GM23338 (cell line): Measurements from ENCODE around the gene DPP9. TPM values are rescaled to one million over a fixed set of nuclear protein-coding genes. Genes with fewer than 3 reads are reported as not detected.

Experiments used
- ATAC-seq: fragments of 200-7000 bp; cut with Tn5 transposase; 3 replicates; pipeline ENCODE4 v1.9.1; 2020
- DNase-seq: peaks from one replicate; pipeline ENCODE4 v3.0.0-alpha.2; 2015; ENCODE audit warnings: low spot score
- H2AFZ ChIP-seq: fragments of 200-600 bp; sonication (generic); 2 replicates; pipeline ENCODE4 v1.8.0; 2016; ENCODE audit warnings: antibody characterized with exemption, mild to moderate bottlenecking, moderate library complexity
- H3F3A ChIP-seq: fragments of 200-600 bp; sonication (generic); replicated peaks from 2 replicates; pipeline ENCODE4 v1.8.0; 2017; ENCODE audit warnings: antibody characterized with exemption, mixed run types, low read depth
- H3K27ac ChIP-seq: fragments of 200-600 bp; sonication (generic); 2 replicates; pipeline ENCODE4 v1.6.1; 2016; ENCODE audit warnings: low read depth
- H3K27me3 ChIP-seq: fragments of 200-600 bp; sonication (generic); 2 replicates; pipeline ENCODE4 v1.8.0; 2016; ENCODE audit warnings: mild to moderate bottlenecking, mixed run types, moderate library complexity; ENCODE audit not compliant: insufficient read depth
- H3K36me3 ChIP-seq: fragments of 200-600 bp; sonication (generic); 2 replicates; pipeline ENCODE4 v1.8.0; 2016; ENCODE audit warnings: mild to moderate bottlenecking; ENCODE audit not compliant: insufficient read depth
- H3K4me1 ChIP-seq: fragments of 200-600 bp; sonication (generic); 2 replicates; pipeline ENCODE4 v1.8.0; 2016; ENCODE audit warnings: mild to moderate bottlenecking, moderate library complexity; ENCODE audit not compliant: insufficient read depth
- H3K4me2 ChIP-seq: fragments of 200-600 bp; sonication (generic); 2 replicates; pipeline ENCODE4 v1.7.1; 2017; ENCODE audit warnings: mixed run types
- H3K4me3 ChIP-seq: fragments of 200-600 bp; sonication (generic); 2 replicates; pipeline ENCODE4 v1.6.1; 2016; ENCODE audit warnings: mixed run types
- H3K79me2 ChIP-seq: fragments of 200-600 bp; sonication (generic); replicated peaks from 2 replicates; pipeline ENCODE4 v1.8.0; 2017; ENCODE audit warnings: mild to moderate bottlenecking; ENCODE audit not compliant: insufficient read depth
- H3K9me2 ChIP-seq: fragments of 200-600 bp; sonication (generic); 2 replicates; pipeline ENCODE4 v1.8.0; 2017; ENCODE audit not compliant: insufficient read depth
- H4K20me1 ChIP-seq: fragments of 200-600 bp; sonication (generic); replicated peaks from 2 replicates; pipeline ENCODE4 v1.8.0; 2017; ENCODE audit warnings: mild to moderate bottlenecking; ENCODE audit not compliant: insufficient read depth
- H3K27ac Mint-ChIP-seq: 2 replicates; pipeline ENCODE4 v1.8.0; 2020; ENCODE audit warnings: inconsistent platforms, mild to moderate bottlenecking, moderate library complexity, mixed read lengths
- H3K27me3 Mint-ChIP-seq: 3 replicates; pipeline ENCODE4 v1.8.0; 2022; ENCODE audit warnings: low read depth, mild to moderate bottlenecking, moderate library complexity, mixed read lengths, inconsistent platforms; ENCODE audit not compliant: insufficient read depth, poor library complexity
- H3K36me3 Mint-ChIP-seq: 3 replicates; pipeline ENCODE4 v1.8.0; 2021; ENCODE audit warnings: low read depth, mild to moderate bottlenecking, inconsistent platforms, moderate library complexity, mixed read lengths
- H3K4me1 Mint-ChIP-seq: 3 replicates; pipeline ENCODE4 v1.8.0; 2020; ENCODE audit warnings: mild to moderate bottlenecking, inconsistent platforms, mixed read lengths
- H3K4me3 Mint-ChIP-seq: 3 replicates; pipeline ENCODE4 v1.8.0; 2021; ENCODE audit warnings: moderate library complexity, mild to moderate bottlenecking, inconsistent platforms, mixed read lengths
- H3K9me3 Mint-ChIP-seq: 3 replicates; pipeline ENCODE4 v1.8.0; 2020; ENCODE audit warnings: moderate library complexity, mild to moderate bottlenecking, inconsistent platforms, mixed read lengths
- CREB1 ChIP-seq: fragments of 250-450 bp; sonication (Bioruptor Pico); IDR thresholded peaks from 2 replicates; pipeline ENCODE4 v1.5.0; 2020; ENCODE audit warnings: low read depth, mild to moderate bottlenecking, moderate library complexity
- EZH2 ChIP-seq: fragments of 200-600 bp; sonication (generic); IDR thresholded peaks from one replicate; pipeline ENCODE4 v1.8.0; 2017; ENCODE audit warnings: antibody characterized with exemption, mild to moderate bottlenecking, low read depth; ENCODE audit not compliant: unreplicated experiment
- EZH2phosphoT487 ChIP-seq: fragments of 200-600 bp; sonication (generic); IDR thresholded peaks from one replicate; pipeline ENCODE4 v1.8.1; 2018; ENCODE audit warnings: antibody characterized with exemption; ENCODE audit not compliant: unreplicated experiment
- JUNB ChIP-seq: IDR thresholded peaks from one replicate; pipeline ENCODE4 v1.6.1; 2016; ENCODE audit warnings: antibody characterized with exemption; ENCODE audit not compliant: unreplicated experiment
- NANOG ChIP-seq: IDR thresholded peaks from 2 replicates; pipeline ENCODE4 v1.6.1; 2016; ENCODE audit warnings: antibody characterized with exemption, borderline replicate concordance
- REST ChIP-seq: IDR thresholded peaks from one replicate; pipeline ENCODE4 v1.6.1; 2018; ENCODE audit warnings: antibody characterized with exemption; ENCODE audit not compliant: unreplicated experiment
- STAT1 ChIP-seq: IDR thresholded peaks from one replicate; pipeline ENCODE4 v1.6.1; 2016; ENCODE audit warnings: antibody characterized with exemption; ENCODE audit not compliant: unreplicated experiment
- ZNF114 ChIP-seq: fragments of 250-450 bp; sonication (Bioruptor Pico); IDR thresholded peaks from 2 replicates; pipeline ENCODE4 v1.5.0; 2020; ENCODE audit warnings: mild to moderate bottlenecking, moderate library complexity
- ZNF331 ChIP-seq: fragments of 250-450 bp; sonication (Bioruptor Pico); IDR thresholded peaks from 2 replicates; pipeline ENCODE4 v1.5.0; 2020; ENCODE audit warnings: low read depth, mild to moderate bottlenecking, moderate library complexity
- polyA plus RNA-seq: library from polyadenylated mRNA; unstranded; fragments of >200 nt; fragmentation: Nextera tagmentation; extraction: Ambion mirVana; gene quantifications from 2 replicates; pipeline ENCODE4 v1.2.1, GENCODE V29; 2016
- total RNA-seq: library from RNA; depleted of rRNA; stranded (reverse); fragments of >200 nt; shearing (Covaris generic); gene quantifications from 2 replicates; pipeline ENCODE4 v1.2.3, GENCODE V29; 2014

Gene DPP9
- total and polyA plus RNA-seq, 2 experiments from 2014 or later, result 19.5 to 49.2 TPM

- TF ChIP-seq EZH2phosphoT487 (no peak), STAT1 (no peak), REST (no peak), NANOG (no peak)
These were observed 23.6 kb downstream of the DPP9 start (continued) for GRCh38 chr19:4699826-4700692.

GRCh38 chr19:4697304-4697703 is 26.3 kb downstream of the DPP9 start:
- H3F3A ChIP-seq, result 0 out of 2 replicates have a peak, but pooled peaks cover 3% of the 10 kb centered on the region
- H3K9me2 ChIP-seq, result no peaks in the 10 kb centered on the region
- H3K79me2 ChIP-seq, result no peaks in the 10 kb centered on the region
- H3K36me3 ChIP-seq, result peaks cover 23% of the 10 kb centered on the region
- Mint-ChIP-seq H3K27ac (peak overlapping the region; percentile 85; the same call in 1 of the 2 replicates), H3K4me1 (no peaks in the 10 kb centered on the region), H3K9me3 (no peaks in the 10 kb centered on the region), H3K4me3 (no peak overlapping the region), H3K36me3 (peaks cover 67% of the 10 kb centered on the region), H3K27me3 (peaks cover 16% of the 10 kb centered on the region)
- no peak for DNase-seq
- no peak overlapping the region for H2AFZ ChIP-seq
- H3K4me3 ChIP-seq, result no peak overlapping the region
- H4K20me1 ChIP-seq, result no peaks in the 10 kb centered on the region; the same call in 1 of the 2 replicates
- no peak for ATAC-seq
- no peak overlapping the region for H3K4me2 ChIP-seq
- H3K27me3 ChIP-seq, result no peaks in the 10 kb centered on the region
- H3K27ac ChIP-seq, result no peak overlapping the region
- H3K4me1 ChIP-seq, result no peaks in the 10 kb centered on the region
- TF ChIP-seq NANOG (no peak), CREB1 (CRISPR knock-in tag) (no peak), ZNF114 (CRISPR knock-in tag) (no peak), REST (no peak), ZNF331 (CRISPR knock-in tag) (no peak), EZH2 (no peak), JUNB (no peak)
